MCF 10A (cell line): Measurements from ENCODE around the gene CMTM7. TPM values are rescaled to one million over a fixed set of nuclear protein-coding genes. Genes with fewer than 3 reads are reported as not detected.

Source experiments
- BruUV-seq: library from RNA; stranded (reverse); fragments of 400-500 nt; replicated peaks from 2 replicates; lab custom pipeline; 2021; lab: Mats Ljungman, UMichigan
- CTCF ChIA-PET: fragments of 300-600 bp; sonication (Branson Sonifier 250); formaldehyde crosslinking; extraction: SDS; loops from one replicate; lab custom pipeline; 2021; ENCODE audit warnings: antibody characterized with exemption, inconsistent platforms; lab: Yijun Ruan, JAX
- POLR2A ChIA-PET: fragments of 300-600, 350-650 bp; sonication (Branson Sonifier 250); formaldehyde crosslinking; extraction: SDS; loops from one replicate; lab custom pipeline; 2020; ENCODE audit warnings: antibody characterized with exemption, inconsistent platforms; lab: Yijun Ruan, JAX
- DNase-seq: peaks from one replicate; pipeline ENCODE4 v3.0.0-alpha.2; 2018; ENCODE audit not compliant: unreplicated experiment
- H3K27ac Mint-ChIP-seq: one replicate; pipeline ENCODE4 v1.8.0; 2022; ENCODE audit warnings: mild to moderate bottlenecking, low read depth, mixed read lengths; ENCODE audit not compliant: unreplicated experiment
- H3K27me3 Mint-ChIP-seq: one replicate; pipeline ENCODE4 v1.8.0; 2022; ENCODE audit warnings: mixed read lengths; ENCODE audit not compliant: insufficient read depth, unreplicated experiment
- H3K36me3 Mint-ChIP-seq: one replicate; pipeline ENCODE4 v1.8.0; 2022; ENCODE audit warnings: mild to moderate bottlenecking, moderate library complexity, mixed read lengths; ENCODE audit not compliant: insufficient read depth, unreplicated experiment
- H3K4me1 Mint-ChIP-seq: one replicate; pipeline ENCODE4 v1.8.0; 2022; ENCODE audit warnings: mixed read lengths; ENCODE audit not compliant: insufficient read depth, unreplicated experiment
- H3K4me3 Mint-ChIP-seq: one replicate; pipeline ENCODE4 v1.8.0; 2022; ENCODE audit warnings: mild to moderate bottlenecking, moderate library complexity, mixed read lengths; ENCODE audit not compliant: unreplicated experiment
- H3K9me3 Mint-ChIP-seq: one replicate; pipeline ENCODE4 v1.8.0; 2022; ENCODE audit warnings: mixed read lengths; ENCODE audit not compliant: unreplicated experiment
- intact Hi-C: fragments of 100-400 bp; cut with micrococcal nuclease; formaldehyde crosslinking; loops from 2 replicates; pipeline ENCODE4 v1.14.1; 2022
- total RNA-seq: library from RNA; stranded (reverse); gene quantifications from 2 replicates; pipeline ENCODE4 v1.2.3, GENCODE V29; 2022
- TF ChIP-seq, protein P1 (sequence below): fragments of 200-600 bp; IDR thresholded peaks from one replicate; pipeline ENCODE4 v1.8.0; 2022; ENCODE audit warnings: antibody characterized with exemption, mild to moderate bottlenecking; ENCODE audit not compliant: unreplicated experiment

Gene CMTM7
- total RNA-seq, 1 experiment from 2014 or later, result 14.3 TPM

DNA sequence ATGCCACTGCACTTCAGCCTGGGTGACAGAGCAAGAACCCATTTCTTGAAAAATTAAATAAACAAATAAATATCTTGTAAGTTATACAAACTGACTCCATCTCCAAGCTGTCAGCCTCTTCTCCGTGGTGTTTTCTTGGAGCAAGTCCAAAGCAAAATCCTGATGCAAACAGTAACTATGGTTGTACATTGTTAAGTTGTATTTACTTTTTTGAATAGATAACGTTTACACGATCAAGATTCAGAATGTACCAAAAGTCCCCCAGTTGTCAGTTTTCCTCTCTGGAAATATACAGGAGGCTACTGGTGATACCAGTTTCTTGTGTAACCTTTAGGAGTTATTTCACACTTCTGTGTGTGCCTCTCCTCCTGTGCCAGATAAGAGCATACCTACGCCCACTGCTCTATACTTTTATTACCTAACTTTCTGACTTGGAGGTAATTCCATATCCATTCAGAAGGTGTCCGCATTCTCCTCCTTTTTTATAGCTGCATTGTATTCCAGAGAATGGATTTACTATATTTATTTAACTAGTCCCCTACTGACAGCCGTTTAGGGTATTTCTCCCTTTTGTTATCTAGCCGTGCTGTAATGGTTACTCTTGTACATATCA is 14.2 kb downstream of the CMTM7 start:
- no TSS peak for BruUV-seq
- Mint-ChIP-seq H3K4me3 (no peak overlapping the region), H3K4me1 (peaks cover 25% of the 10 kb centered on the region), H3K36me3 (no peaks in the 10 kb centered on the region), H3K27me3 (no peaks in the 10 kb centered on the region), H3K9me3 (no peaks in the 10 kb centered on the region), H3K27ac (no peak overlapping the region)
- POLR2A ChIA-PET, result interaction anchor here (1.0 to 2.9 kb wide), 4 partner anchors 15 to 278 kb away, joined by 3 to 23 read pairs (median 6); no protein-coding TSS in a partner anchor
- DNase-seq, result no peak
- TF ChIP-seq, protein P1, sequence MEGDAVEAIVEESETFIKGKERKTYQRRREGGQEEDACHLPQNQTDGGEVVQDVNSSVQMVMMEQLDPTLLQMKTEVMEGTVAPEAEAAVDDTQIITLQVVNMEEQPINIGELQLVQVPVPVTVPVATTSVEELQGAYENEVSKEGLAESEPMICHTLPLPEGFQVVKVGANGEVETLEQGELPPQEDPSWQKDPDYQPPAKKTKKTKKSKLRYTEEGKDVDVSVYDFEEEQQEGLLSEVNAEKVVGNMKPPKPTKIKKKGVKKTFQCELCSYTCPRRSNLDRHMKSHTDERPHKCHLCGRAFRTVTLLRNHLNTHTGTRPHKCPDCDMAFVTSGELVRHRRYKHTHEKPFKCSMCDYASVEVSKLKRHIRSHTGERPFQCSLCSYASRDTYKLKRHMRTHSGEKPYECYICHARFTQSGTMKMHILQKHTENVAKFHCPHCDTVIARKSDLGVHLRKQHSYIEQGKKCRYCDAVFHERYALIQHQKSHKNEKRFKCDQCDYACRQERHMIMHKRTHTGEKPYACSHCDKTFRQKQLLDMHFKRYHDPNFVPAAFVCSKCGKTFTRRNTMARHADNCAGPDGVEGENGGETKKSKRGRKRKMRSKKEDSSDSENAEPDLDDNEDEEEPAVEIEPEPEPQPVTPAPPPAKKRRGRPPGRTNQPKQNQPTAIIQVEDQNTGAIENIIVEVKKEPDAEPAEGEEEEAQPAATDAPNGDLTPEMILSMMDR, result no peak
- CTCF ChIA-PET, result interaction anchor here (0.6 to 2.3 kb wide), 6 partner anchors 9 to 109 kb away, joined by 3 to 12 read pairs (median 5); no protein-coding TSS in a partner anchor
- intact Hi-C loops, result loop anchor here (2.0 kb wide), 1 partner anchor 63 kb away; no protein-coding TSS in a partner anchor

DNA sequence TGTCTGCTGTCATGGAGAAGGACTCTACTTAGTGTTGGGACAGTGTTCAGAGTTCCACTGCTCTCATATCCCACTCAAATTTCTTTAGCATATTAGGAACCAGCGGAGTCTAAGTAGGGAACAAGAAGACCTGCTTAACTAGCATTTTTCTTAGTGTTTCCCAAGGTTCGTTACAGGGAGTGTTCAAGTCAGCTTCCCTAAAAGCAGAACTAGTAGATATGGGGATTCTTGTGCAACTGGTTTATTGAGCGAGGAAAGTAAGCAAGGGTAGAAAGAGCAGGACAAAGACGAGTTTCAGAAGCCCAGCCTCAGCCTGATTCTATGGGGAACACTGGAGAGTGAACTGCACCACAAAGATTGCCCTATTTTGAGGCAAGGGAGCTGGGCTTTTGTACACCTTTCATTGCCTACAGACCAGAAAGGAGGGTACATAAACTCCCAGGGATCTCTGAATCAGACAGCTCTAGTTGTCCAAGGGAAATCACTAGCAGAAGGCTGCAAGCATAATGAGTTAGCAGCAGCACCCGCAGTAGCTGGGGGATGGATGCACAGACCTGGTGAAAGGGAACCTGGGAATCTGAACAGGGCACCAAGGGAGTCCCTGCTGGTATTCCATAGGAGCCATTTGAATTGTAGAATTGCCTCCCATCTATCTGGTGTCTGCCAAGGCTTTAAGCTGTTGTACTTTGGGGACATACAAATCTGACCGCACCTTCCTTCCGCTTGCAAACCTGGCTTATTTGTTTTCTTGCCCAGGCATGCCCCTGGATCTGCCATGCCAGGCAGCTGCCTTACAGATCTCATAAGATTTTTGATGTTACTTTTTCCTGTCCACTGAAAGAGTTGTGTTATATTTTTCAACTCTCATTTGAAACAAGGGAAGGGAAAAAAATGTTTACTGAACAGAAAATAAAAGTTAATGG is 15.1 kb downstream of the CMTM7 start:
- CTCF ChIA-PET, result interaction anchor here (0.6 to 2.3 kb wide), 8 partner anchors 10 to 1756 kb away, joined by 3 to 12 read pairs (median 4); no protein-coding TSS in a partner anchor
- TSS peak; percentile 28 for BruUV-seq
- TF ChIP-seq, protein P1, result no peak
- peak; percentile 77 for DNase-seq
- peak overlapping the region; percentile 95 for H3K27ac Mint-ChIP-seq
- H3K9me3 Mint-ChIP-seq, result no peaks in the 10 kb centered on the region
- peaks cover 25% of the 10 kb centered on the region for H3K4me1 Mint-ChIP-seq
- POLR2A ChIA-PET, result interaction anchor here (0.7 to 2.9 kb wide), 10 partner anchors 14 to 277 kb away, joined by 3 to 23 read pairs (median 4); partner anchors contain the start of genes CMTM6 and CMTM7
- intact Hi-C loops, result loop anchor here (2.0 kb wide), 1 partner anchor 62 kb away; no protein-coding TSS in a partner anchor
- H3K4me3 Mint-ChIP-seq, result no peak overlapping the region
- H3K27me3 Mint-ChIP-seq, result no peaks in the 10 kb centered on the region
- H3K36me3 Mint-ChIP-seq, result no peaks in the 10 kb centered on the region

DNA sequence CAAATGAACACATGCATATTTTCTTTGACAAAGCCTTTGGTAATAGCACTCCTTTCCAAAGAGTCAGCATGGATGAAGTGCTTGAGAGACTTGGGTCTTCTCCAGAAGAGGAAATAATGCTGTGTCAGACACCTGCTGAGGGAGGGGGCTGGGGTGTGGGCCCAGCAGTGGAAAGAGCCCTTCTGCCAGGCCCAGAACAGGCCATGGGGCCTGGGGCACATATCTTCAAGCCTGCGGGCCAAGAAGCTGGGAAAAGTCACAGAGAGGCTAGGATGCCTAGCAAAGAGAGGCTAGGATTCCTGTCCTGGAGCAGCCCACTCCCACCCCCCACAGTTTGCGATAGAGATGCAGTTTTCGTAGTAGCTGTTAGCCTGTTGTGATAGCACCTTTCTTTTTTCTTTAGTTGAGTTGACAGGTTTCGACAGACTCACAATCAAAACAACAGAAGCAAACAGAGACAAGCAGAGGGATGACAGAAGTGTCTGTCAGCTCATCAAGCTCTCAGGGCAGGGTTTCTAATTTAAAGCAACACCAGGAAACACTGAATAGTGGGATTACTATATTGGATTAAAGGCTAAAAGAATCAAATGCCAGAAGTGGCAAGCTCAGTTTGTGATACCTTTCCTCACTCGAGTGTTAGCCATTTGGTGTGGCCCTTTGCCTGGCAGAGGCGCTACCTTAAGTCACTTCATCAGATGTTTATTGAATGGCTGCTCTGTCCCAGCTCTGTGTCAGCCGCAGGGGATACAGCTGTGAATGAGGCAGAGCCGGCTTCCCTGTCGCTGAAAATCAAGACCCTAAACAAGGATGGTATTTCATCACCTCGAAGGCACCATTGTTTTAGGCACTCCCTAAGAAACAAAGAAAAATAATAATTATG is 19.0 kb downstream of the CMTM7 start:
- POLR2A ChIA-PET, result interaction anchor here (0.9 to 2.3 kb wide), 3 partner anchors 10 to 91 kb away, joined by 3 to 6 read pairs (median 3); no protein-coding TSS in a partner anchor
- TF ChIP-seq, protein P1, result no peak
- no peaks in the 10 kb centered on the region for H3K9me3 Mint-ChIP-seq
- no peaks in the 10 kb centered on the region for H3K36me3 Mint-ChIP-seq
- H3K4me3 Mint-ChIP-seq, result no peak overlapping the region
- intact Hi-C loops, result no loop called here
- BruUV-seq, result no TSS peak
- DNase-seq, result no peak
- no peaks in the 10 kb centered on the region for H3K27me3 Mint-ChIP-seq
- H3K27ac Mint-ChIP-seq, result no peak overlapping the region
- CTCF ChIA-PET, result interaction anchor here (0.7 to 1.5 kb wide), 3 partner anchors 14 to 59 kb away, joined by 3 to 4 read pairs (median 3); no protein-coding TSS in a partner anchor
- peaks cover 25% of the 10 kb centered on the region for H3K4me1 Mint-ChIP-seq
